ENCODE data around the gene SLC35F2. TPM values are rescaled to one million over a fixed set of nuclear protein-coding genes. Genes with fewer than 3 reads are reported as not detected.
"Not testable (repeated sequence)": the region's sequence is repeated elsewhere in the genome, so short reads cannot be mapped to it uniquely, and the experiment has no call there.

The SLC35F2 gene
- polyA plus RNA-seq, 3 donors, result 13.5 to 17.4 (median 15.1) TPM

DNA sequence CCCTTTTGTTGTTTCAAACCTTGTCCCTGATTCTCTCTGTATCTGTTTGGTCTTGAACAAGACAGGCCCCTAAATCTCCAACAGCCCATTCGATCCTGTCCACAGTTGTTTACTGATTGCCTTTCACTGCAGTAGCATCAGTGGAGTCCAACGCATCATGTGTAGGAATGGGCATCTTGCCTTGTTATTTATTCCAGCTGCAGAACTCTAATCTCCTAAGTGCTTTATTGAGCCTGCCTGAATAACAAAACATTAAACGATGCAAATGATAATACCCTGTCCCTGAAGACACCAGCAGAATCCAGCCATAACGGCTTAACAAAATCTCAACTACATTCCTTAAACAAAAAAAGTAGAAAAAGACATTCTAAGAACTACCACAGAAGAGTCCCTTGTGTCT lies 50.1 kb downstream of the SLC35F2 start:
- no peak for DNase-seq (ENCODE audit: extremely low read depth in 1 of 11, low read depth in 9 of 11, low spot score in 4 of 11)

DNA sequence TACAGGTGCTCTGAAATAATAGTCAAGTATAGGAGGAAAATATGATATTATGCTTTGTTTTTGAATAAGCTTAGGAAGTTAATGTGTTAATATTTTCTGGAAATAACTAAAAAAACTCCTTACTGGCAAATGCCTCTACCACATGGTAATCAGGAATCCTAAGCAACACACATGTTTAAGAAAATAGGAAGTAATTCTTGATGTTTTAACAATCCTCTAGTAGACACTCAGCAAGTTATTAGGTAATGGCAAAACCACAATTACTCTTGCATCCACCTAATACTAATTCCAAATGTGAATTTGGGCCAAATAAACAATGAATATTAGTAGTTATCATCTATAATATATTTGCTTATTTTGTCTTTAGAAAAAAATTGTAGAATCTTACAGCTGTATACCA lies 53.6 kb downstream of the SLC35F2 start:
- no peak for DNase-seq (ENCODE audit: extremely low read depth in 1 of 11, low read depth in 9 of 11, low spot score in 4 of 11)

GRCh38 chr11:107804211-107804610 lies 54.4 kb downstream of the SLC35F2 start:
- DNase-seq (ENCODE audit: extremely low read depth in 1 of 11, low read depth in 9 of 11, low spot score in 4 of 11), result no peak

GRCh38 chr11:107801641-107802040 lies 56.9 kb downstream of the SLC35F2 start:
- no peak for DNase-seq (ENCODE audit: extremely low read depth in 1 of 11, low read depth in 9 of 11, low spot score in 4 of 11)

DNA sequence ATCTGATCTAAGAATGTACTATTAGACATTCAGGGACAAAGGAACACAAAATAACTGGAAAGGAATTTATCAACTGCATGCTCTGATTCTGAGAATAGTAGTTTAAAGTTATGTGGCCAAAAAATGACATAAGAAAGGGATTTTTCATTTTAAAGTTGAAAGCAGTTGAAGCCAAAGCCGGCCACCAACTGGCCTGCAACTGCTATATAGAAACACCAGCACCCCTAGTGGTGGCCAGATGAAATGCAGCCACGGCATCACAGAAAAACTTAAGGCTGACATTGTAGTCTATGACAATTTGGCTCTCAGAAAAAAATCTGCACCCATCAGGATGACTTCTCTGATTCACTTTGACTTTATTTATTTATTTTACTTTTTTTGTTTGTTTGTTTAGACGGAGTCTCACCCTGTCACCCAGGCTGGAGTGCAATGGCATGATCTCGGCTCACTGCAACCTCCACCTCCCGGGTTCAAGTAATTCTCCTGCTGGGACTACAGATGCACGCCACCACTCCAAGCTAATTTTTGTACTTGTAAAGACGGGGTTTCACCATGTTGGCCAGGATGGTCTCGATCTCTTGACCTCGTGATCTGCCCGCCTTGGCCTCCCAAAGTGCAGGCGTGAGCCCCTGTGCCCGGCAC lies 59.2 kb downstream of the SLC35F2 start:
- DNase-seq (ENCODE audit: extremely low read depth in 1 of 11, low read depth in 9 of 11, low spot score in 4 of 11), result peak in 9 of 11 donors; percentile 4 to 66 (median 28)

- no peak for DNase-seq (ENCODE audit: extremely low read depth in 1 of 11, low read depth in 9 of 11, low spot score in 4 of 11)
Observed at GRCh38 chr11:107792049-107792443, 66.5 kb downstream of the SLC35F2 start.

- no peak for DNase-seq (ENCODE audit: extremely low read depth in 1 of 11, low read depth in 9 of 11, low spot score in 4 of 11)
Observed at GRCh38 chr11:107791343-107792048, 67.1 kb downstream of the SLC35F2 start.

- no peak for DNase-seq (ENCODE audit: extremely low read depth in 1 of 11, low read depth in 9 of 11, low spot score in 4 of 11)
Observed at GRCh38 chr11:107789767-107790166, 68.8 kb downstream of the SLC35F2 start.

DNA sequence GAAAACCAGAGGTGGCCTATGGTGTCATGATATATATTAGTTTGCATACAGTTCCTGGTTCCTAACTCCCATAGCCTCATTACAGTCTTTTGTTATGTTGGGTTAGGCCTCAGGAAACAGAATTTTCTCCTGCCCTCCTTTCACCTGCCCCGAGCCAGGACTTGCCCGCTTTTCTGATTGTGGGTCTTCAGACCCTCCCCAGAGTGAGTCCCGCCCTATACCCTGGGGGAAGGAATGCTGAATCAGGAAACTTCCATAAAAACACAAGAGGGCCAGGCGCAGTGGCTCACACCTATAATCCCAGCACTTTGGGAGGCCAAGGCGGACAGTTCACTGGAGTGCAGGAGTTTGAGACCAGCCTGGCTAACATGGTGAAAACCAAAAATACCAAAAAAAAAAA lies 70.9 kb downstream of the SLC35F2 start:
- DNase-seq (ENCODE audit: extremely low read depth in 1 of 11, low read depth in 9 of 11, low spot score in 4 of 11), result no peak

DNA sequence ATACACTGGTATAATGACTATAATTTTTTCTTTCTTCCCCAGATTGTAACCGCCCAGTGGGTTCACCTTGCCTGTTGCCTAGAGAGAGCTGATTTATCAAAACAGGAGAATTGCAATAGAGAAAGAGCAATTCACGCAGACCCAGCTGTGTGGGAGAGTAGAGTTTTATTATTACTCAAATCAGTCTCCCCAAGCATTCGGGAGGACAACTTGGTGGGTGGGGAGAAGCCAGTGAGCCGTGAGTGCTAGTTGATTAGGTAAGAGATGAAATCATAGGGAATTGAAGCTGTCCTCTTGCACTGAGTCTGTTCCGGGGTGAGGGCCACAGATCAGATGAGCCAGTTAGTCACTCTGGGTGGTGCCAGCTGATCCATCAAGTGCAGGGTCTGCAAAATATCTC lies 73.2 kb downstream of the SLC35F2 start:
- no peak for DNase-seq (ENCODE audit: extremely low read depth in 1 of 11, low read depth in 9 of 11, low spot score in 4 of 11)

GRCh38 chr11:107783121-107783520 lies 75.5 kb downstream of the SLC35F2 start:
- no peak for DNase-seq (ENCODE audit: extremely low read depth in 1 of 11, low read depth in 9 of 11, low spot score in 4 of 11)

DNA sequence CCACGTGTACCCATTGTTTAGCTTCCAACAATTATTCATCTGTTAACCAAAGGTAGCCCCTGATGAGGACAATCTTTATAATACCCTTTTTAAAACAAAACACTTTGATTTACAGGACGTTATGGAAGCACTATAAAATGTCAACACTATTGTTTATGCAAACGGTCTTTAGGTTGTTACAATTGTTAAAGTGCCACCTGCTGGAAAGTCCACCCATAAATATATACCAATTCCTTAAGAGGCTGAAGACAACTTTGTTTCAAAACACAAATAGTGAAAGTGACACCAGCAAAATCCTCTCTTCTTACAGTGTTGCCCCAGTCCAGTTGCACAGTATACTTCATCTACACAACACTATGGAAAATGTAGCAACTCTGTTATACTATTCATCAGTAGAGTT lies 77.8 kb downstream of the SLC35F2 start:
- no peak for DNase-seq (ENCODE audit: extremely low read depth in 1 of 11, low read depth in 9 of 11, low spot score in 4 of 11)

GRCh38 chr11:107780136-107780535 lies 78.5 kb downstream of the SLC35F2 start:
- DNase-seq (ENCODE audit: extremely low read depth in 1 of 11, low read depth in 9 of 11, low spot score in 4 of 11), result peak in 2 of 11 donors; percentile 23 to 32

- DNase-seq (ENCODE audit: extremely low read depth in 1 of 11, low read depth in 9 of 11, low spot score in 4 of 11), result peak in 1 of 11 donors; percentile 5
Observed at GRCh38 chr11:107778839-107779517, 79.6 kb downstream of the SLC35F2 start.

- DNase-seq (ENCODE audit: extremely low read depth in 1 of 11, low read depth in 9 of 11, low spot score in 4 of 11), result no peak
Observed at GRCh38 chr11:107777110-107777509, 81.5 kb downstream of the SLC35F2 start.

- DNase-seq (ENCODE audit: extremely low read depth in 1 of 11, low read depth in 9 of 11, low spot score in 4 of 11), result no peak
Observed at GRCh38 chr11:107776062-107776461, 82.5 kb downstream of the SLC35F2 start.

GRCh38 chr11:107770551-107770951 lies 88.0 kb downstream of the SLC35F2 start:
- DNase-seq (ENCODE audit: extremely low read depth in 1 of 11, low read depth in 9 of 11, low spot score in 4 of 11), result no peak

GRCh38 chr11:107769189-107769588 lies 89.4 kb downstream of the SLC35F2 start:
- no peak for DNase-seq (ENCODE audit: extremely low read depth in 1 of 11, low read depth in 9 of 11, low spot score in 4 of 11)

- not testable (repeated sequence) for DNase-seq (ENCODE audit: extremely low read depth in 1 of 11, low read depth in 9 of 11, low spot score in 4 of 11)
Observed at GRCh38 chr11:107758719-107759355, 99.8 kb downstream of the SLC35F2 start.

DNA sequence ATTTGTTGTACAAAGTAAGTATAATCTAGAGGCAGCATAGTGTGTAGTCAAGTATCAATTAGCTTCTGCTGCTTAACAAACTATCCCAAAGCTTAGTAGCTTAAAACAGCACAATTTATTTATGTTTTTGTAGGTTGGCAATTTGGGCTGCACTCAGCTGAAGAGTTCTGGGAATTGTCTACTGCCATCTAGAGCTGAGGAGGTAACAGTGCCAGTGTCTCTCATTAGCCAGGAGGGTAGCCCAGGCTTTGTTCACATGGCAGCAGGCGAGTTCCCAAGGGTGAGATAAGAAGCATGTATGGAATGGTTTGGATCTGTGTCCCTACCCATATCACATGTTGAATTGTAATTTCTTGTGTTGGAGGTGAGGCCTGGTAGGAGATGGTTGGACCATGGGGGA lies 100.9 kb downstream of the SLC35F2 start:
- no peak for DNase-seq (ENCODE audit: extremely low read depth in 1 of 11, low read depth in 9 of 11, low spot score in 4 of 11)
